T-helper 1 cell treated with Interleukin-12 subunit alpha and Interleukin-12 subunit beta and Interleukin-4 antibody, amounts not matched to agents 30 ng/mL and 1 ng/mL, for 36 hours (primary cell): ENCODE data around the gene GUCA1A. TPM values are rescaled to one million over a fixed set of nuclear protein-coding genes. Genes with fewer than 3 reads are reported as not detected.

Experiments used
- total RNA-seq: library from RNA; stranded (reverse); gene quantifications from 2 replicates; pipeline ENCODE4 v1.2.3, GENCODE V29; 2022

Gene GUCA1A
- total RNA-seq, 1 donor from 2014 or later: not detected

Other genes starting within 250 kb of the GUCA1A start
- 468 and 481 TPM in 2 replicates for gene CCND3, start 231.6 kb upstream of the GUCA1A start, total RNA-seq
- 47.5 and 52.0 TPM in 2 replicates for gene TAF8, start 122.8 kb upstream of the GUCA1A start, total RNA-seq
- gene C6orf132, start 30.7 kb upstream of the GUCA1A start, total RNA-seq: 0.07 and 0.15 TPM in 2 replicates
- 1.2 and 1.6 TPM in 2 replicates for gene GUCA1B, start 21.6 kb downstream of the GUCA1A start, total RNA-seq
- 34.2 and 34.6 TPM in 2 replicates for gene MRPS10, start 44.5 kb downstream of the GUCA1A start, total RNA-seq